HEK293T (cell line): Measurements from ENCODE around the gene XIAP.
"Not testable (repeated sequence)": the region's sequence is repeated elsewhere in the genome, so short reads cannot be mapped to it uniquely, and the experiment has no call there.

Experiments used
- BHLHE40 ChIP-seq: fragments of 450-650 bp; IDR thresholded peaks from 2 replicates; pipeline ENCODE4 v1.6.1; 2016; ENCODE audit warnings: mild to moderate bottlenecking, moderate library complexity, borderline replicate concordance
- ELF4 ChIP-seq: fragments of 450-650 bp; IDR thresholded peaks from 2 replicates; pipeline ENCODE4 v1.6.1; 2017; ENCODE audit warnings: antibody characterized with exemption
- FOXA1 ChIP-seq: fragments of 450-650 bp; IDR thresholded peaks from 2 replicates; pipeline ENCODE4 v1.6.1; 2016; ENCODE audit warnings: mild to moderate bottlenecking
- FOXK2 ChIP-seq: fragments of 450-650 bp; IDR thresholded peaks from 2 replicates; pipeline ENCODE4 v1.6.1; 2016; ENCODE audit warnings: mild to moderate bottlenecking
- FOXM1 ChIP-seq: fragments of 450-650 bp; IDR thresholded peaks from 2 replicates; pipeline ENCODE4 v1.6.1; 2017; ENCODE audit warnings: mild to moderate bottlenecking, borderline replicate concordance
- SP1 ChIP-seq: fragments of 450-650 bp; IDR thresholded peaks from 2 replicates; pipeline ENCODE4 v1.6.1; 2017
- TARDBP ChIP-seq: fragments of 450-650 bp; IDR thresholded peaks from 2 replicates; pipeline ENCODE4 v1.6.1; 2016

DNA sequence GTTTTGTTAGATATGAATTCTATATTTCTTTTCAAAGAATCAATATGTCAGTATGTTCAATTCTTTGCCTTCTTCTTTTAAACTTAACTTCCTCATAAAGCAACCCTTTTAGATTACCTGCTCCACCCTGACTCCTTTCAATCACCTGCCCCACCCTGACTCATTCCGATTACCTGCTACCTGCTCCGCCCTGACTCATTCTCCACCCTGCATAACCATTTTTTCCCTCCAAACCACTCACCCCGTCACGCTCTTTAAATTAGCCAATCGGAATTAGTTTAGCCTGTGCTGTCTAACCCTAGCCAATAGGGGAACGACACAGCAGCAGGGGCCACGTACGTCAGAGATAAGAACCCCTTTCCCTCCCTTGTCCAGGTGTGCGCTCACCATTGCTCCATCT, 9.9 kb upstream of the XIAP start:
- not testable (repeated sequence) for TF ChIP-seq FOXA1, FOXM1, BHLHE40, ELF4, TARDBP, SP1, FOXK2
